H9 (cell line): ENCODE measurements around the gene KDM4C. TPM values are rescaled to one million over a fixed set of nuclear protein-coding genes. Genes with fewer than 3 reads are reported as not detected.

Experiments
- DNase-seq: peaks from one replicate; pipeline ENCODE4 v3.0.0-alpha.2; 2017
- H2AFZ ChIP-seq: one replicate; pipeline ENCODE4 v1.6.1; 2013; ENCODE audit warnings: mild to moderate bottlenecking, low read length, control low read depth, moderate library complexity
- H2AK5ac ChIP-seq: 2 replicates; pipeline ENCODE4 v1.6.1; 2013; ENCODE audit warnings: low read length, control low read depth, mixed read lengths; ENCODE audit not compliant: insufficient read length
- H2BK120ac ChIP-seq: one replicate; pipeline ENCODE4 v1.6.1; 2013; ENCODE audit warnings: low read depth, mild to moderate bottlenecking, low read length, control low read depth, inconsistent platforms; ENCODE audit not compliant: poor library complexity, severe bottlenecking
- H2BK12ac ChIP-seq: 2 replicates; pipeline ENCODE4 v1.6.1; 2013; ENCODE audit warnings: low read length, control low read depth, mixed read lengths, low read depth; ENCODE audit not compliant: insufficient read length
- H2BK15ac ChIP-seq: 2 replicates; pipeline ENCODE4 v1.6.1; 2013; ENCODE audit warnings: low read depth, low read length, control low read depth
- H2BK20ac ChIP-seq: one replicate; pipeline ENCODE4 v1.6.1; 2013; ENCODE audit warnings: low read depth, mild to moderate bottlenecking, low read length, control low read depth, inconsistent platforms; ENCODE audit not compliant: poor library complexity, severe bottlenecking
- H2BK5ac ChIP-seq: 2 replicates; pipeline ENCODE4 v1.6.1; 2013; ENCODE audit warnings: low read length, control low read depth, mixed read lengths; ENCODE audit not compliant: insufficient read length
- H3K14ac ChIP-seq: 2 replicates; pipeline ENCODE4 v1.6.1; 2013; ENCODE audit warnings: low read length, control low read depth; ENCODE audit not compliant: insufficient read depth
- H3K18ac ChIP-seq: 2 replicates; pipeline ENCODE4 v1.6.1; 2013; ENCODE audit warnings: low read depth, mild to moderate bottlenecking, mixed read lengths, low read length, control low read depth; ENCODE audit not compliant: insufficient read length
- H3K23ac ChIP-seq: 2 replicates; pipeline ENCODE4 v1.6.1; 2013; ENCODE audit warnings: low read length, control low read depth, mixed read lengths, low read depth; ENCODE audit not compliant: insufficient read length
- H3K23me2 ChIP-seq: 2 replicates; pipeline ENCODE4 v1.6.1; 2013; ENCODE audit warnings: low read depth, mild to moderate bottlenecking, mixed read lengths, low read length, control low read depth; ENCODE audit not compliant: insufficient read length, poor library complexity, severe bottlenecking
- H3K27ac ChIP-seq: 2 replicates; pipeline ENCODE4 v1.5.1; 2013; ENCODE audit warnings: low read length, control low read depth, mixed read lengths, low read depth; ENCODE audit not compliant: insufficient read length
- H3K27me3 ChIP-seq: 2 replicates; pipeline ENCODE4 v1.6.1; 2013; ENCODE audit warnings: low read length, control low read depth, inconsistent platforms; ENCODE audit not compliant: insufficient read depth
- H3K4ac ChIP-seq: 2 replicates; pipeline ENCODE4 v1.6.1; 2013; ENCODE audit warnings: low read depth, mild to moderate bottlenecking, control low read depth, inconsistent platforms, low read length, moderate library complexity
- H3K4me1 ChIP-seq: 2 replicates; pipeline ENCODE4 v1.6.1; 2013; ENCODE audit warnings: low read length, control low read depth, inconsistent platforms; ENCODE audit not compliant: insufficient read depth
- H3K4me2 ChIP-seq: 2 replicates; pipeline ENCODE4 v1.6.1; 2013; ENCODE audit warnings: low read length, control low read depth, mixed read lengths; ENCODE audit not compliant: insufficient read length, insufficient read depth
- H3K56ac ChIP-seq: 2 replicates; pipeline ENCODE4 v1.6.1; 2013; ENCODE audit warnings: low read depth, mild to moderate bottlenecking, mixed read lengths, low read length, control low read depth; ENCODE audit not compliant: insufficient read length
- H3K79me1 ChIP-seq: 2 replicates; pipeline ENCODE4 v1.6.1; 2013; ENCODE audit warnings: low read depth, mild to moderate bottlenecking, moderate library complexity, low read length, control low read depth, inconsistent platforms; ENCODE audit not compliant: insufficient read depth, poor library complexity, severe bottlenecking
- H3K79me2 ChIP-seq: 2 replicates; pipeline ENCODE4 v1.6.1; 2013; ENCODE audit warnings: low read length, control low read depth, inconsistent platforms; ENCODE audit not compliant: insufficient read depth
- H3K9ac ChIP-seq: 2 replicates; pipeline ENCODE4 v1.6.1; 2013; ENCODE audit warnings: low read length, control low read depth, mixed read lengths; ENCODE audit not compliant: insufficient read length; ENCODE audit errors: extremely low read depth
- H3K9me3 ChIP-seq: one replicate; pipeline ENCODE4 v1.6.1; 2013; ENCODE audit warnings: low read depth, low read length, inconsistent platforms; ENCODE audit not compliant: control insufficient read depth
- H3T11ph ChIP-seq: one replicate; pipeline ENCODE4 v1.6.1; 2013; ENCODE audit warnings: mild to moderate bottlenecking, low read length, control low read depth, inconsistent platforms
- H4K20me1 ChIP-seq: one replicate; pipeline ENCODE4 v1.6.1; 2013; ENCODE audit not compliant: control insufficient read depth, insufficient read length, insufficient read depth
- H4K5ac ChIP-seq: 2 replicates; pipeline ENCODE4 v1.6.1; 2013; ENCODE audit warnings: low read depth, mild to moderate bottlenecking, mixed read lengths, low read length, control low read depth; ENCODE audit not compliant: insufficient read length
- H4K8ac ChIP-seq: replicated peaks from 2 replicates; pipeline ENCODE4 v1.6.1; 2013; ENCODE audit warnings: low read length, control low read depth, mixed read lengths, low read depth; ENCODE audit not compliant: insufficient read length
- H4K91ac ChIP-seq: 2 replicates; pipeline ENCODE4 v1.6.1; 2013; ENCODE audit warnings: low read depth, mild to moderate bottlenecking, moderate library complexity, mixed read lengths, low read length, control low read depth; ENCODE audit not compliant: insufficient read length
- H3K27ac Mint-ChIP-seq, 3 experiments: 2 replicates in 2 of 3; 3 replicates in 1 of 3; pipeline ENCODE4 v1.8.0; 2020 to 2021; ENCODE audit warnings: mixed read lengths in 3 of 3, mild to moderate bottlenecking in 1 of 3, moderate library complexity in 1 of 3
- H3K27me3 Mint-ChIP-seq: 2 replicates; pipeline ENCODE4 v1.8.0; 2021; ENCODE audit warnings: low read depth, mild to moderate bottlenecking, moderate library complexity, mixed read lengths
- H3K36me3 Mint-ChIP-seq, 3 experiments: 2 replicates in 2 of 3; 3 replicates in 1 of 3; pipeline ENCODE4 v1.8.0; 2020 to 2021; ENCODE audit warnings: low read depth in 3 of 3, mixed read lengths in 3 of 3; ENCODE audit not compliant: insufficient read depth in 1 of 3
- H3K4me1 Mint-ChIP-seq, 2 experiments: 2 replicates each; pipeline ENCODE4 v1.8.0; 2020; ENCODE audit warnings: mixed read lengths in 2 of 2
- H3K4me3 Mint-ChIP-seq, 2 experiments: 2 replicates in 1 of 2; 3 replicates in 1 of 2; pipeline ENCODE4 v1.8.0; 2020 to 2021; ENCODE audit warnings: mild to moderate bottlenecking in 2 of 2, mixed read lengths in 2 of 2, moderate library complexity in 1 of 2
- H3K9me3 Mint-ChIP-seq, 2 experiments: 2 replicates in 1 of 2; 3 replicates in 1 of 2; pipeline ENCODE4 v1.8.0; 2020; ENCODE audit warnings: mild to moderate bottlenecking in 2 of 2, mixed read lengths in 2 of 2, moderate library complexity in 1 of 2
- CTCF ChIP-seq: fragments of 200-600 bp; sonication (generic); conservative IDR thresholded peaks from 3 replicates; pipeline ENCODE4 v1.8.0; 2021; ENCODE audit warnings: antibody characterized with exemption, mild to moderate bottlenecking
- WGBS: extraction: QIAGEN DNeasy Blood & Tissue Kit; methylation state at CpG from one replicate; pipeline ENCODE4 v1.1.7; 2013; ENCODE audit warnings: missing lambda C conversion rate, low lambda C conversion rate, mixed read lengths; ENCODE audit not compliant: insufficient read length; ENCODE audit errors: extremely low coverage; 5-methylcytosine and 5-hydroxymethylcytosine counted together
- total RNA-seq: library from RNA; stranded (reverse); gene quantifications from 2 replicates; pipeline ENCODE4 v1.2.1, GENCODE V29; 2021

Gene KDM4C
- total RNA-seq, 1 experiment from 2014 or later: 24.0 TPM

- peak overlapping the region in 1 of 3 experiments; percentile 70; a peak in 1 of 7 replicates for H3K27ac Mint-ChIP-seq
- Histone ChIP-seq H3K9me3 (no peaks in the 10 kb centered on the region), H2AFZ (no peak overlapping the region), H3K14ac (no peak overlapping the region), H2BK12ac (no peak overlapping the region), H4K8ac (no peak overlapping the region), H3K9ac (no peak overlapping the region), H3K56ac (no peak overlapping the region), H2BK20ac (no peak overlapping the region), H3K4me2 (no peak overlapping the region), H4K20me1 (no peaks in the 10 kb centered on the region), H4K91ac (no peak overlapping the region), H2BK15ac (no peak overlapping the region), H2BK120ac (no peak overlapping the region), H3K79me2 (no peaks in the 10 kb centered on the region), H3K23me2 (no peaks in the 10 kb centered on the region), H4K5ac (no peak overlapping the region), H3K4me1 (no peaks in the 10 kb centered on the region), H3K27me3 (no peaks in the 10 kb centered on the region), H3K18ac (no peak overlapping the region), H3K4ac (no peak overlapping the region), H3K79me1 (no peaks in the 10 kb centered on the region), H2AK5ac (no peak overlapping the region), H3K27ac (no peak overlapping the region), H2BK5ac (no peak overlapping the region), H3T11ph (no peak overlapping the region), H3K23ac (no peak overlapping the region)
- DNase-seq: no peak
- no peak for TF ChIP-seq CTCF
- no peaks in the 10 kb centered on the region for H3K4me1 Mint-ChIP-seq
- WGBS: no CpG with 5 or more reads among the region's 3 CpGs
- no peaks in the 10 kb centered on the region for H3K9me3 Mint-ChIP-seq
- no peaks in the 10 kb centered on the region for H3K27me3 Mint-ChIP-seq
- no peak overlapping the region for H3K4me3 Mint-ChIP-seq
- H3K36me3 Mint-ChIP-seq: no peaks in the 10 kb centered on the region
Measured at GRCh38 chr9:6969805-6970204, 212.0 kb downstream of the KDM4C start.
